ENCODE measurements around the gene AKAP9. TPM values are rescaled to one million over a fixed set of nuclear protein-coding genes. Genes with fewer than 3 reads are reported as not detected.
"Not testable (repeated sequence)": the region's sequence is repeated elsewhere in the genome, so short reads cannot be mapped to it uniquely, and the experiment has no call there.

Gene AKAP9
- polyA plus RNA-seq, 1 donor (not counting 4 experiments of a cell fraction or from before 2014, with no cell fraction given): 19.0 TPM

DNA sequence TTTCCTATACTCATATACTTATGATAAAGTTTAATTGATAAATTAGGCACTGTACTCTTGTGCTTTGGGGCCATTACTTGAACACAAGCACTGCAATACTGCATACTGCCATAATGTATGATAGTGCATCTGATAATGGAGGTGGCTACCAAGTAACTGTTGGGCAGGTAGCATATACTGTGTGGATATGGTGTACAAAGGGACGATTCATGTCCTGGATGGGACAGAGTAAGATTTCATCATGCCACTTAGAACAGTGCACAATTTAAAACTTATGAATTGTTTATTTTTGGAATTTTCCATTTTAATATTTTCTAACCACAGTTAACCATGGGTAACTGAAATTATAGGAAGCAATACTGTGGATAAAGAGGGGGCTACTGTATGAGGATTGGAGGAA, 38.9 kb downstream of the AKAP9 start:
- DNase-seq (ENCODE audit: low read depth, low spot score): no peak
- TF ChIP-seq, protein P1, sequence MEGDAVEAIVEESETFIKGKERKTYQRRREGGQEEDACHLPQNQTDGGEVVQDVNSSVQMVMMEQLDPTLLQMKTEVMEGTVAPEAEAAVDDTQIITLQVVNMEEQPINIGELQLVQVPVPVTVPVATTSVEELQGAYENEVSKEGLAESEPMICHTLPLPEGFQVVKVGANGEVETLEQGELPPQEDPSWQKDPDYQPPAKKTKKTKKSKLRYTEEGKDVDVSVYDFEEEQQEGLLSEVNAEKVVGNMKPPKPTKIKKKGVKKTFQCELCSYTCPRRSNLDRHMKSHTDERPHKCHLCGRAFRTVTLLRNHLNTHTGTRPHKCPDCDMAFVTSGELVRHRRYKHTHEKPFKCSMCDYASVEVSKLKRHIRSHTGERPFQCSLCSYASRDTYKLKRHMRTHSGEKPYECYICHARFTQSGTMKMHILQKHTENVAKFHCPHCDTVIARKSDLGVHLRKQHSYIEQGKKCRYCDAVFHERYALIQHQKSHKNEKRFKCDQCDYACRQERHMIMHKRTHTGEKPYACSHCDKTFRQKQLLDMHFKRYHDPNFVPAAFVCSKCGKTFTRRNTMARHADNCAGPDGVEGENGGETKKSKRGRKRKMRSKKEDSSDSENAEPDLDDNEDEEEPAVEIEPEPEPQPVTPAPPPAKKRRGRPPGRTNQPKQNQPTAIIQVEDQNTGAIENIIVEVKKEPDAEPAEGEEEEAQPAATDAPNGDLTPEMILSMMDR (optimal IDR thresholded peaks at IDR 0.05 in 1 of 3, IDR thresholded peaks at IDR 0.05 in 1 of 3, conservative IDR thresholded peaks at IDR 0.05 in 1 of 3; ENCODE audit: extremely low read depth in 1 of 3, insufficient read depth in 2 of 3, low read length in 3 of 3): no peak
- no peak for TF ChIP-seq EZH2 (IDR thresholded peaks at IDR 0.05; ENCODE audit: low read length)
- Histone ChIP-seq H2AFZ (ENCODE audit: control insufficient read depth, low read length) (no peak overlapping the region), H3K27me3 (ENCODE audit: control insufficient read depth, extremely low read depth, insufficient read depth, low read length) (no peaks in the 10 kb centered on the region), H3K36me3 (ENCODE audit: control insufficient read depth in 2 of 2, extremely low read depth in 1 of 2, insufficient read depth in 2 of 2, low read length in 2 of 2) (no peaks in the 10 kb centered on the region), H3K4me1 (ENCODE audit: control insufficient read depth, extremely low read depth, insufficient read depth, low read length) (no peaks in the 10 kb centered on the region), H4K20me1 (ENCODE audit: control insufficient read depth, extremely low read depth, insufficient read depth, low read length) (no peaks in the 10 kb centered on the region), H3K79me2 (ENCODE audit: control insufficient read depth, insufficient read depth, low read length) (peaks cover 1% of the 10 kb centered on the region), H3K9me3 (ENCODE audit: control insufficient read depth, low read depth, low read length) (no peaks in the 10 kb centered on the region), H3K9ac (ENCODE audit: control insufficient read depth, extremely low read depth, insufficient read depth, low read length) (no peak overlapping the region), H3K27ac (ENCODE audit: control insufficient read depth, insufficient read depth, low read length) (no peak overlapping the region), H3K4me2 (ENCODE audit: control insufficient read depth, extremely low read depth, insufficient read depth, low read depth, low read length) (no peak overlapping the region), H3K9me1 (ENCODE audit: control insufficient read depth, extremely low read depth, insufficient read depth, low read length) (no peaks in the 10 kb centered on the region), H3K4me3 (ENCODE audit: control insufficient read depth in 2 of 3, extremely low read depth in 1 of 3, insufficient read depth in 2 of 3, low read depth in 1 of 3, low read length in 3 of 3) (no peak overlapping the region)
- dilution Hi-C loops (cut with MboI; ENCODE audit: extremely low pct_ligation_motif_present, low sequenced_read_pairs): no loop called here
- no peak for FAIRE-seq

DNA sequence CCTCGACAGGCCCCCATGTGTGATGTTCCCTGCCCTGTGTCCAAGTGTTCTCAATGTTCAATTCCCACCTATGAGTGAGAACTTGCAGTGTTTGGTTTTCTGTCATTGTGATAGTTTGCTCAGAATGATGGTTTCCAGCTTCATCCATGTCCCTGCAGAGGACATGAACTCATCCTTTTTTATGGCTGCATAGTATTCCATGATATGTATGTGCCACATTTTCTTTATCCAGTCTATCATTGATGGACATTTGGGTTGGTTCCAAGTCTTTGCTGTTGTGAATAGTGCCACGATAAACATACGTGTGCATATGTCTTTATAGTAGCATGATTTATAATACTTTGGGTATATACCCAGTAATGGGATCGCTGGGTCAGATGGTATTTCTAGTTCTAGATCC, 41.7 kb downstream of the AKAP9 start:
- H3K27ac ChIP-seq (ENCODE audit: control insufficient read depth, insufficient read depth, low read length); H3K4me1 ChIP-seq (ENCODE audit: control insufficient read depth, extremely low read depth, insufficient read depth, low read length); H3K36me3 ChIP-seq (ENCODE audit: control insufficient read depth in 2 of 2, extremely low read depth in 1 of 2, insufficient read depth in 2 of 2, low read length in 2 of 2); H3K4me3 ChIP-seq (ENCODE audit: control insufficient read depth in 2 of 3, extremely low read depth in 1 of 3, insufficient read depth in 2 of 3, low read depth in 1 of 3, low read length in 3 of 3); DNase-seq (ENCODE audit: low read depth, low spot score); H3K9ac ChIP-seq (ENCODE audit: control insufficient read depth, extremely low read depth, insufficient read depth, low read length); H3K9me1 ChIP-seq (ENCODE audit: control insufficient read depth, extremely low read depth, insufficient read depth, low read length); H3K9me3 ChIP-seq (ENCODE audit: control insufficient read depth, low read depth, low read length); H3K79me2 ChIP-seq (ENCODE audit: control insufficient read depth, insufficient read depth, low read length); H3K4me2 ChIP-seq (ENCODE audit: control insufficient read depth, extremely low read depth, insufficient read depth, low read depth, low read length); H4K20me1 ChIP-seq (ENCODE audit: control insufficient read depth, extremely low read depth, insufficient read depth, low read length); dilution Hi-C loops (cut with MboI; ENCODE audit: extremely low pct_ligation_motif_present, low sequenced_read_pairs); H2AFZ ChIP-seq (ENCODE audit: control insufficient read depth, low read length); FAIRE-seq; H3K27me3 ChIP-seq (ENCODE audit: control insufficient read depth, extremely low read depth, insufficient read depth, low read length): not testable (repeated sequence)

DNA sequence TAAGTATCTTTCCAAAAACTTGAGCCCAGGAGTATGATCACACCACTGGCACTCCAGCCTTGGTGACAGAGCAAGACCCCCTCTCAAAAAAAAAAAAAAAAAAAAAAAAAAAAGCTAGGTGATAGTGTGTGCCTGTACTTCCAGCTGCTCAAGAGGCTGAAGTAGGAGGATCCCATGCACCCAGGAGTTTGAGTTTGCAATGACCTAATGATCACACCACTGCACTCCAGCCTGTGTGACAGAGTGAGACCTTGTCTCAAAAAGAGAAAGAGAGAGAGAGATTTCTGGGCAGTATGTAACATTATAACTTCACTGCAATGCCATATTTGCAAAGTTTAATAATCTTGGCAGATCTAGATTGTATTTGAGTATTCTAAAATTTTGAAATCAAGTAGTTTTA, 47.6 kb downstream of the AKAP9 start:
- Histone ChIP-seq H3K27me3 (ENCODE audit: control insufficient read depth, extremely low read depth, insufficient read depth, low read length) (no peaks in the 10 kb centered on the region), H3K4me2 (ENCODE audit: control insufficient read depth, extremely low read depth, insufficient read depth, low read depth, low read length) (no peak overlapping the region), H4K20me1 (ENCODE audit: control insufficient read depth, extremely low read depth, insufficient read depth, low read length) (no peaks in the 10 kb centered on the region), H3K9ac (ENCODE audit: control insufficient read depth, extremely low read depth, insufficient read depth, low read length) (no peak overlapping the region), H3K79me2 (ENCODE audit: control insufficient read depth, insufficient read depth, low read length) (no peaks in the 10 kb centered on the region), H2AFZ (ENCODE audit: control insufficient read depth, low read length) (no peak overlapping the region), H3K9me3 (ENCODE audit: control insufficient read depth, low read depth, low read length) (no peaks in the 10 kb centered on the region), H3K27ac (ENCODE audit: control insufficient read depth, insufficient read depth, low read length) (no peak overlapping the region), H3K36me3 (ENCODE audit: control insufficient read depth in 2 of 2, extremely low read depth in 1 of 2, insufficient read depth in 2 of 2, low read length in 2 of 2) (peaks cover 1 to 7% of the 10 kb centered on the region in 2 experiments), H3K4me1 (ENCODE audit: control insufficient read depth, extremely low read depth, insufficient read depth, low read length) (no peaks in the 10 kb centered on the region), H3K4me3 (ENCODE audit: control insufficient read depth in 2 of 3, extremely low read depth in 1 of 3, insufficient read depth in 2 of 3, low read depth in 1 of 3, low read length in 3 of 3) (no peak overlapping the region), H3K9me1 (ENCODE audit: control insufficient read depth, extremely low read depth, insufficient read depth, low read length) (no peaks in the 10 kb centered on the region)
- DNase-seq (ENCODE audit: low read depth, low spot score): no peak
- no peak for TF ChIP-seq EZH2 (IDR thresholded peaks at IDR 0.05; ENCODE audit: low read length)
- TF ChIP-seq, protein P1 (optimal IDR thresholded peaks at IDR 0.05 in 1 of 3, IDR thresholded peaks at IDR 0.05 in 1 of 3, conservative IDR thresholded peaks at IDR 0.05 in 1 of 3; ENCODE audit: extremely low read depth in 1 of 3, insufficient read depth in 2 of 3, low read length in 3 of 3): no peak
- no peak for FAIRE-seq
- dilution Hi-C loops (cut with MboI; ENCODE audit: extremely low pct_ligation_motif_present, low sequenced_read_pairs): no loop called here
